Measurements from ENCODE around the gene MZT2A. TPM values are rescaled to one million over a fixed set of nuclear protein-coding genes. Genes with fewer than 3 reads are reported as not detected.
A peak's percentile ranks its signal among the peaks of the same experiment; 100 is the strongest.
"Not testable (repeated sequence)": the region's sequence is repeated elsewhere in the genome, so short reads cannot be mapped to it uniquely, and the experiment has no call there.

Gene MZT2A
- total RNA-seq, 4 donors from 2014 or later: 24.9 to 46.2 (median 44.7) TPM

- H3K27me3 ChIP-seq: not testable (repeated sequence)
- peak in 2 of 3 donors; percentile 21 to 39 for DNase-seq
These were observed 37.8 kb upstream of the MZT2A start for GRCh38 chr2:131529864-131530445.

GRCh38 chr2:131528981-131529863 is 37.0 kb upstream of the MZT2A start:
- not testable (repeated sequence) for H3K27ac ChIP-seq, H3K4me1 ChIP-seq, H3K36me3 ChIP-seq, H3K27me3 ChIP-seq, H3K9me3 ChIP-seq
- peak in 2 of 3 donors; percentile 45 to 46 for DNase-seq
- H3K4me3 ChIP-seq: peak overlapping the region; percentile 25 to 49 (median 40)

More at GRCh38 chr2:131529864-131530445, 37.8 kb upstream of the MZT2A start:
- not testable (repeated sequence) for H3K27ac ChIP-seq, H3K4me1 ChIP-seq, H3K36me3 ChIP-seq, H3K4me3 ChIP-seq, H3K9me3 ChIP-seq

GRCh38 chr2:131527131-131528001 is 35.2 kb upstream of the MZT2A start, which contains the start of gene CCDC74A:
CCDC74A (plus strand) TSS chr2:131527888; CDS start chr2:131527971, 83 bp downstream.
- H3K4me3 ChIP-seq: peak within 1 kb of the TSS; percentile 25 to 49 (median 40)
- H3K9me3 ChIP-seq, H3K36me3 ChIP-seq, H3K4me1 ChIP-seq, H3K27me3 ChIP-seq, H3K27ac ChIP-seq: not testable (repeated sequence)
- peak; percentile 67 to 92 (median 77) for DNase-seq

- H3K4me1 ChIP-seq, H3K4me3 ChIP-seq, H3K36me3 ChIP-seq, H3K9me3 ChIP-seq, H3K27me3 ChIP-seq, H3K27ac ChIP-seq: not testable (repeated sequence)
- DNase-seq: peak in 1 of 3 donors; percentile 8
These were observed 33.1 kb upstream of the MZT2A start for GRCh38 chr2:131525256-131525655.

GRCh38 chr2:131521961-131522781 is 30.0 kb upstream of the MZT2A start:
- H3K9me3 ChIP-seq: no peaks in the 10 kb centered on the region
- H3K27ac ChIP-seq: no peak overlapping the region
- H3K27me3 ChIP-seq: no peaks in the 10 kb centered on the region
- peaks cover 0 to 1% (median 0%) of the 10 kb centered on the region in 4 donors for H3K4me1 ChIP-seq
- TF ChIP-seq POLR2A (IDR thresholded peaks at IDR 0.05) (no peak), CTCF (IDR thresholded peaks at IDR 0.05) (no peak)
- peak in 2 of 3 donors; percentile 41 to 43 for DNase-seq
- peaks cover 0 to 31% (median 0%) of the 10 kb centered on the region in 3 donors for H3K36me3 ChIP-seq
- no peak overlapping the region for H3K4me3 ChIP-seq

GRCh38 chr2:131521524-131521923 is 29.3 kb upstream of the MZT2A start:
- not testable (repeated sequence) for H3K27ac ChIP-seq, H3K9me3 ChIP-seq, H3K4me3 ChIP-seq, H3K27me3 ChIP-seq, H3K4me1 ChIP-seq
- peaks cover 0 to 33% (median 0%) of the 10 kb centered on the region in 3 donors for H3K36me3 ChIP-seq
- DNase-seq: peak in 1 of 3 donors; percentile 22

GRCh38 chr2:131520526-131520925 is 28.3 kb upstream of the MZT2A start:
- Histone ChIP-seq H3K4me1 (no peaks in the 10 kb centered on the region), H3K27me3 (no peaks in the 10 kb centered on the region), H3K4me3 (no peak overlapping the region), H3K36me3 (peaks cover 0 to 33% (median 0%) of the 10 kb centered on the region in 3 donors), H3K9me3 (no peaks in the 10 kb centered on the region), H3K27ac (no peak overlapping the region)
- peak in 2 of 3 donors; percentile 35 to 42 for DNase-seq
- no peak for TF ChIP-seq CTCF (IDR thresholded peaks at IDR 0.05)
- TF ChIP-seq POLR2A (IDR thresholded peaks at IDR 0.05): no peak

GRCh38 chr2:131519871-131520470 is 27.8 kb upstream of the MZT2A start:
- not testable (repeated sequence) for H3K4me3 ChIP-seq, H3K27me3 ChIP-seq, H3K9me3 ChIP-seq, H3K4me1 ChIP-seq, H3K27ac ChIP-seq, DNase-seq
- peaks cover 0 to 33% (median 0%) of the 10 kb centered on the region in 3 donors for H3K36me3 ChIP-seq

Measured in Peyer's patch (tissue), 4 donors.